ENCODE data around the gene CDKAL1.
"Not testable (repeated sequence)": the region's sequence is repeated elsewhere in the genome, so short reads cannot be mapped to it uniquely, and the experiment has no call there.

The CDKAL1 gene

GRCh38 chr6:20529086-20529448, 5.2 kb upstream of the CDKAL1 start:
- DNase-seq (ENCODE audit: low spot score); H3K27ac ChIP-seq (ENCODE audit: poor library complexity, severe bottlenecking); H3K4me1 ChIP-seq (ENCODE audit: insufficient read depth, poor library complexity, severe bottlenecking); H3K27me3 ChIP-seq (ENCODE audit: insufficient read depth, poor library complexity, severe bottlenecking); ATAC-seq (ENCODE audit: low read depth); H3K36me3 ChIP-seq (ENCODE audit: low read depth); H3K9me3 ChIP-seq (ENCODE audit: severe bottlenecking); H3K4me3 ChIP-seq (ENCODE audit: severe bottlenecking): not testable (repeated sequence)
- TF ChIP-seq CTCF (IDR thresholded peaks at IDR 0.05; ENCODE audit: poor library complexity, severe bottlenecking) = peak; percentile 66

GRCh38 chr6:20532881-20533280, 1.4 kb upstream of the CDKAL1 start:
- peaks cover 15% of the 10 kb centered on the region for H3K4me1 ChIP-seq (ENCODE audit: insufficient read depth, poor library complexity, severe bottlenecking)
- no peaks in the 10 kb centered on the region for H3K9me3 ChIP-seq (ENCODE audit: severe bottlenecking)
- H3K27me3 ChIP-seq (ENCODE audit: insufficient read depth, poor library complexity, severe bottlenecking) = no peaks in the 10 kb centered on the region
- DNase-seq (ENCODE audit: low spot score) (no peak), ATAC-seq (ENCODE audit: low read depth) (no peak)
- no peak overlapping the region for H3K27ac ChIP-seq (ENCODE audit: poor library complexity, severe bottlenecking)
- H3K36me3 ChIP-seq (ENCODE audit: low read depth) = 0 out of 2 replicates have a peak, but pooled peaks cover 4% of the 10 kb centered on the region
- TF ChIP-seq CTCF (IDR thresholded peaks at IDR 0.05; ENCODE audit: poor library complexity, severe bottlenecking) = no peak
- no peak overlapping the region for H3K4me3 ChIP-seq (ENCODE audit: severe bottlenecking)

- Histone ChIP-seq H3K4me3 (ENCODE audit: severe bottlenecking) (peak overlapping the region; percentile 61), H3K27ac (ENCODE audit: poor library complexity, severe bottlenecking) (peak overlapping the region; percentile 64), H3K9me3 (ENCODE audit: severe bottlenecking) (no peaks in the 10 kb centered on the region), H3K36me3 (ENCODE audit: low read depth) (0 out of 2 replicates have a peak, but pooled peaks cover 4% of the 10 kb centered on the region), H3K27me3 (ENCODE audit: insufficient read depth, poor library complexity, severe bottlenecking) (no peaks in the 10 kb centered on the region), H3K4me1 (ENCODE audit: insufficient read depth, poor library complexity, severe bottlenecking) (peaks cover 11% of the 10 kb centered on the region)
- DNase-seq (ENCODE audit: low spot score) = no peak
- ATAC-seq (ENCODE audit: low read depth) = peak; percentile 21; the same call in 2 of the 3 replicates
- no peak for TF ChIP-seq CTCF (IDR thresholded peaks at IDR 0.05; ENCODE audit: poor library complexity, severe bottlenecking)
Measured at GRCh38 chr6:20533746-20534294, 437 bp upstream of the CDKAL1 start.

GRCh38 chr6:20538131-20538662, 3.9 kb downstream of the CDKAL1 start:
- Histone ChIP-seq H3K4me1 (ENCODE audit: insufficient read depth, poor library complexity, severe bottlenecking) (peaks cover 31% of the 10 kb centered on the region), H3K36me3 (ENCODE audit: low read depth) (peaks cover 18% of the 10 kb centered on the region), H3K4me3 (ENCODE audit: severe bottlenecking) (no peak overlapping the region), H3K27me3 (ENCODE audit: insufficient read depth, poor library complexity, severe bottlenecking) (no peaks in the 10 kb centered on the region), H3K9me3 (ENCODE audit: severe bottlenecking) (no peaks in the 10 kb centered on the region), H3K27ac (ENCODE audit: poor library complexity, severe bottlenecking) (no peak overlapping the region)
- DNase-seq (ENCODE audit: low spot score) = no peak
- TF ChIP-seq CTCF (IDR thresholded peaks at IDR 0.05; ENCODE audit: poor library complexity, severe bottlenecking) = no peak
- ATAC-seq (ENCODE audit: low read depth) = no peak

- Histone ChIP-seq H3K4me3 (ENCODE audit: severe bottlenecking) (no peak overlapping the region), H3K36me3 (ENCODE audit: low read depth) (peaks cover 18% of the 10 kb centered on the region), H3K9me3 (ENCODE audit: severe bottlenecking) (no peaks in the 10 kb centered on the region), H3K4me1 (ENCODE audit: insufficient read depth, poor library complexity, severe bottlenecking) (peaks cover 29% of the 10 kb centered on the region), H3K27ac (ENCODE audit: poor library complexity, severe bottlenecking) (no peak overlapping the region), H3K27me3 (ENCODE audit: insufficient read depth, poor library complexity, severe bottlenecking) (no peaks in the 10 kb centered on the region)
- ATAC-seq (ENCODE audit: low read depth) (no peak), DNase-seq (ENCODE audit: low spot score) (no peak)
- no peak for TF ChIP-seq CTCF (IDR thresholded peaks at IDR 0.05; ENCODE audit: poor library complexity, severe bottlenecking)
Measured at GRCh38 chr6:20538907-20539306, 4.7 kb downstream of the CDKAL1 start.
